ENCODE measurements around the gene RBM22. TPM values are rescaled to one million over a fixed set of nuclear protein-coding genes. Genes with fewer than 3 reads are reported as not detected.

Gene RBM22
- total and polyA plus RNA-seq, 2 experiments from 2014 or later = 32.9 to 42.6 TPM

DNA sequence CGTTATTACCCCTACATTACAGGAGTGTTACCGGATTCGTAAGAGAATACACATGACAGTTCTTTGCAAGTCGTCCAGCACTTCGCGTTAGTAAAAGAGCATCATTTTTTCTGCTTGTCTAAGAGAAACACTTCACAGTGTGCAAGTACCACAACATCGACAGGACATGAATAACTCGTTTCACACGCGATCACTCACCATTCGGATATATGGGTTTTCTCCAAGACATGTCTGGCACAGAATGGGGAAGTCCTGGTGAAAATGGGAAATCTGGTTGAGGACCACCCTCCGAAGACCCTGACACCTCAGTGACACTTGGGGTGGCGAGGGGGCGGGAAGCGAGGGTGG, 642 bp downstream of the RBM22 start:
- H4K20me1 ChIP-seq (ENCODE audit: insufficient read depth, poor library complexity, severe bottlenecking) = peaks cover 9% of the 10 kb centered on the region
- DNase-seq (ENCODE audit: low spot score) = no peak
- H3K9me3 ChIP-seq (ENCODE audit: low read depth) = no peaks in the 10 kb centered on the region
- H3K27me3 ChIP-seq = no peaks in the 10 kb centered on the region
- 9% methylated on average over 15 of the region's 15 CpGs for WGBS (ENCODE audit: low lambda C conversion rate, missing lambda C conversion rate)
- peak overlapping the region; percentile 97 for H3K27ac ChIP-seq
- no peaks in the 10 kb centered on the region for H3K9me2 ChIP-seq (replicated peaks; ENCODE audit: insufficient read depth)
- H2AFZ ChIP-seq = peak overlapping the region; percentile 87
- peak overlapping the region; percentile 90 for H3K4me2 ChIP-seq
- no peaks in the 10 kb centered on the region for H3K36me3 ChIP-seq (replicated peaks; ENCODE audit: insufficient read depth, low read depth)
- TF ChIP-seq CTCF (IDR thresholded peaks at IDR 0.05; ENCODE audit: poor library complexity) = no peak
- TF ChIP-seq EZH2 (IDR thresholded peaks at IDR 0.05; ENCODE audit: borderline replicate concordance) = no peak
- no peak for TF ChIP-seq EZH2phosphoT487 (IDR thresholded peaks at IDR 0.05; ENCODE audit: low read depth, severe bottlenecking, unreplicated experiment)
- H3K4me3 ChIP-seq = peak overlapping the region; percentile 92
- H3K4me1 ChIP-seq (ENCODE audit: insufficient read depth) = peaks cover 11% of the 10 kb centered on the region
- H3K79me2 ChIP-seq = peaks cover 31% of the 10 kb centered on the region

- no peak for DNase-seq (ENCODE audit: low spot score)
- Histone ChIP-seq H3K9me2 (replicated peaks; ENCODE audit: insufficient read depth) (no peaks in the 10 kb centered on the region), H3K4me3 (no peak overlapping the region), H3K27ac (no peak overlapping the region), H4K20me1 (ENCODE audit: insufficient read depth, poor library complexity, severe bottlenecking) (peaks cover 3% of the 10 kb centered on the region), H3K36me3 (replicated peaks; ENCODE audit: insufficient read depth, low read depth) (no peaks in the 10 kb centered on the region), H3K27me3 (no peaks in the 10 kb centered on the region), H2AFZ (no peak overlapping the region), H3K79me2 (peaks cover 19% of the 10 kb centered on the region), H3K9me3 (ENCODE audit: low read depth) (no peaks in the 10 kb centered on the region), H3K4me2 (no peak overlapping the region), H3K4me1 (ENCODE audit: insufficient read depth) (peaks cover 8% of the 10 kb centered on the region)
- no peak for TF ChIP-seq CTCF (IDR thresholded peaks at IDR 0.05; ENCODE audit: poor library complexity)
- TF ChIP-seq EZH2 (IDR thresholded peaks at IDR 0.05; ENCODE audit: borderline replicate concordance) = no peak
- TF ChIP-seq EZH2phosphoT487 (IDR thresholded peaks at IDR 0.05; ENCODE audit: low read depth, severe bottlenecking, unreplicated experiment) = no peak
- WGBS (ENCODE audit: low lambda C conversion rate, missing lambda C conversion rate) = 90% methylated on average over 3 of the region's 3 CpGs
Observed at GRCh38 chr5:150694612-150695011, 6.2 kb downstream of the RBM22 start.

DNA sequence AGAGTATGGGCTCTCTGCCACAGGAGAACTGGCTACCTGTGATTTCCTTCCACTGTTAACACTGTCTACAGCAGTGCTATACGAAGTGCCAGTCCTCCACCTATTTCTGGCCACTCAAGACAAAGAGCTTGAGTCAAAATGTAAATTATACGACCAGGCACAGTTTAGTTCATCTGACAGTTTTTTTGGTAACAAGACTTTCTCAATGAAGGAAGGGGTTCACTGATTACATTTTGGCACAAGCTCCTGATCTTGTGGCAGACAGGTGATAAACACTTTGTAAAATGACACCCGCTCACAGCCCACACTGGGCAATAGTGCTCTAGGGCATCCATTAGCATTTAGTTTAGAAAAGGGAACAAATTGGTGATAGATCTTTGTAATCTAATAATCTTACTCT, 8.6 kb downstream of the RBM22 start:
- WGBS (ENCODE audit: low lambda C conversion rate, missing lambda C conversion rate) = 89% methylated on average over 3 of the region's 3 CpGs

More for the DNA sequence above, 8.6 kb downstream of the RBM22 start:
- H3K27me3 ChIP-seq = no peaks in the 10 kb centered on the region
- no peak for DNase-seq (ENCODE audit: low spot score)
- H3K9me3 ChIP-seq (ENCODE audit: low read depth) = no peaks in the 10 kb centered on the region
- H3K27ac ChIP-seq = no peak overlapping the region
- no peak overlapping the region for H3K4me2 ChIP-seq
- no peaks in the 10 kb centered on the region for H3K36me3 ChIP-seq (replicated peaks; ENCODE audit: insufficient read depth, low read depth)
- no peaks in the 10 kb centered on the region for H4K20me1 ChIP-seq (ENCODE audit: insufficient read depth, poor library complexity, severe bottlenecking)
- no peak overlapping the region for H3K4me3 ChIP-seq
- no peak overlapping the region for H2AFZ ChIP-seq
- no peaks in the 10 kb centered on the region for H3K9me2 ChIP-seq (replicated peaks; ENCODE audit: insufficient read depth)
- no peaks in the 10 kb centered on the region for H3K79me2 ChIP-seq
- no peak for TF ChIP-seq EZH2phosphoT487 (IDR thresholded peaks at IDR 0.05; ENCODE audit: low read depth, severe bottlenecking, unreplicated experiment)
- TF ChIP-seq EZH2 (IDR thresholded peaks at IDR 0.05; ENCODE audit: borderline replicate concordance) = no peak
- TF ChIP-seq CTCF (IDR thresholded peaks at IDR 0.05; ENCODE audit: poor library complexity) = no peak
- H3K4me1 ChIP-seq (ENCODE audit: insufficient read depth) = no peaks in the 10 kb centered on the region
